GM18861 (cell line): ENCODE measurements around the gene GPR63.

Experiments
- ATAC-seq: cut with Tn5 transposase; IDR thresholded peaks from one replicate; pipeline ENCODE4 v1.9.1; 2021; ENCODE audit not compliant: unreplicated experiment

The GPR63 gene

GRCh38 chr6:96837081-96837971, at the start of gene GPR63:
GPR63 (minus strand) TSS chr6:96837477; CDS start chr6:96799731, 37,746 bp downstream.
- peak; percentile 82 for ATAC-seq

DNA sequence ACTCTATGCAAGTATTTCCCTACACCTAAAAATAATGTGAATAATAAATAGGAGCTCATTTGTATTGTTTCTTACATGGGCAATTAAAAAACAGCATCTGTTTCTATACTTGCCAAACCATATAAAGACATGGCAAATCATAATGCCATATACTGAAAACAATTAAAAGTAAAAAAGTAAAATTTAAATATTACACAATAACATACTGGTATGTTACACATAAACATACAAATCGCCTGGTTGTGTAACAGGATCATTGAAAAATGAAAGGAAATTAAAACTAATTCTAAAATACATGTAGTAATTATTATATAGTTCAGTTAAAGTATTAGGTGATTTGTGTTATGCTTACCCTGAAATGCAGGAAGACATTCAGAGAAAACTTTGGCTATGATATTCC, 49.2 kb upstream of the GPR63 start:
- ATAC-seq = no peak

GRCh38 chr6:96885187-96885631, 47.9 kb upstream of the GPR63 start:
- ATAC-seq = peak; percentile 74

DNA sequence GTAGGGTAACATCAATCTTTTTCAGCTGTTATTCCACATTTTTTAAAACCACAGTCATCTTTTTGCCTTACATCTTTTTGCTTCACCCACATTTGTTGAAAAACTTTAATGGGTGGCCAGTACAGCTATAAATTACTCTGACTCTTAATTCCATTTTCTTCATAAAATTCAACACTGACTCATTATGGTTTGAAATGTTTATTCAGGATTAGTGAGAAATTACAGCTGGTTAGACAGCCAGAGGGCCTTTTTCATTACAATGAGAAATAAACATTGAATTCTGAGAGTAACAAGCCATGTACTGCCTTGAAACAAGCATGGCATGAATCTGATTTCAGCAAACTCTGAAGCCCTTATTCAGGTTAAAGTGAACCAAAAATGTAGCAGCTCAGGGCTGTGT, 40.9 kb upstream of the GPR63 start:
- no peak for ATAC-seq

- ATAC-seq = no peak
Observed at GRCh38 chr6:96876886-96877545, 39.7 kb upstream of the GPR63 start.

DNA sequence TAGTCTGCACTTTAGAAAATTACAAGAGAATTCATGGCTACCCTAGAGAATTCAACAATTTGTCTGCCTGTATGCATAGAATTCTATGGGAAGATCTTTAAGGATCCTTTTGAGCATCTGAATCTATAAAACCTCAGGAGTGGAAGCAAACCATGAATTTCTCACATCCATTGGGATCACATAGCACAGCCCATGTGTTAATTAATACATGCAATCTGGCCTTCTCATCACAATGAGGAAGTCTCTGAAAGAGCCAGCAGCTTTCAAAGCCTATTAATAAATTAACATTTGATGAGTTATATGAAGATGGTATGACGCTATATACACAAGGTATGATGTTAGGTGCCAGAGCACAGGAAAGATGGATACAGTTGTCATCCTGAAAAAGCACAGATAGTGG, 35.7 kb upstream of the GPR63 start:
- no peak for ATAC-seq

DNA sequence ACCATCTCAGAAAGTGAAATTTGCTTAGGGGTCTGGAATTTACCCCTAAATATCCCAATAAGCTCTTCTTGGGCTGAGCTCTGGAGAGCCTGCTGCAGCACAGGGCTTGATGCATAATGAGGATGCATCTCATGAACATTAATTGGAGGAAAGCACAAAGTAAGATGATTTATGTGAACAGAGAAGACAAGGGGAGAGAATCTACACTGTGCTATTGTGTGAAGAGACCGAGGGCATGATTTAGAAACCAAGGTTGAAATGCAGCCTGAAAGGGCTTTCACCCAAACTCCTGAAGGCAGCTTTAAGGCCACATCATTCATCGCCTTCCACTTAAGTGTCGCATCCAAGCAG, 27.8 kb upstream of the GPR63 start:
- no peak for ATAC-seq

DNA sequence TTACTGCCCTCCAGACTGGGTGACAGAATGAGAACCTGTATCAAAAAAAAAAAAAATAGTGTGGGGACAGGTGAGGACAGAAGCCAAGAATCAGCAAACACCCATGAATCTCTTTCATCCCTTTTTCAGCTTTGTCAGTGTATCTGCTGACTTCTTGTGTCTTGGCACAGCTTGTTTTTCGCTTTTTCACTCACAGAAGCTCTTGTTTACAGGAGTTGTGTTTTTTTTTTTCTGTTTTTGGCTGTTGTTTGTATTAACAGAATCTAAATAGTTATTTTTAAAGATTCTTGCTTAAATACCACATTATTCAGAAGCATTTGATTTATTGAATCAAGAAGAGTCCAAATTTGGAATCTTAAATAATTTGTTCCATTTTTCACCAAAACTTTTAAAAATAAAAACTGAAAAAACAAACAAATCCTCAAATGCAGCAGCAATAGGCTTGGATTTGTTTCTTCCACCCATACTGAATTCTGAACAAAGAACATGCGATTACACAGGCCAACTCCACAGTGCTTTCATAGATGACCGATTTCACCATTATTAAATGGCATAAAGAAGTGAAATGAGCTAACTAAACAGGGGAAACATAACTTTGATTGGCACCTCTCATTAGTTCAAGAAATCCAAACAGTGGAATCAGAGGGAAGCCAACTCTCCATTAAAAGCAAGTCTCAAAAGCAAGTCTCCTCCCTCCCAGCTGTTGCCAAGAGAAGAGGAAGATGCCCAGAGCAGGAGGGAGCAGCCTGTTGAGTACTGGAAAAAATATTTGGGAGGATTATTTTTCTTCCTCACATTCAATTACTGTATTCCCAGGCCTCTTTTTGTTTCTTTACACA, 27.2 kb upstream of the GPR63 start:
- ATAC-seq = no peak

- ATAC-seq = no peak
Observed at GRCh38 chr6:96862560-96862959, 25.3 kb upstream of the GPR63 start.

DNA sequence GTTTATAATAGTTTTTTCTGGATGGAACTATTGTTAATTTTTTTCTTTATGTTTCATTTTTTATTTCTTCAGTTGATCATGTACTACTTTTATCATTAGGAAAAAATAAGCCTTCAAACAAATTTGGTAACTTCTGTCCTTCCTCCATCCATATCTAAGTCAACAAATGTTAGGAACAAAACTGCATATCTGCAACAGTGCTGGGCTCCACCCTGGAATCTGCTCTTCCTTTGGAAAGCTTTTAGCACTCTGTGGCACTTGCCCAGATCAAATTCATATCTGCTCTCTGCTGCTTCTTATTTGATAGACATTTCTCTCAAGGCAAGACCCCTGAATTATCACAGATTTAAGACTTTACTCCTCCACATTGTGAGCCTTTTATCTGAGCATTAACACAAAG, 24.3 kb upstream of the GPR63 start:
- ATAC-seq = no peak

DNA sequence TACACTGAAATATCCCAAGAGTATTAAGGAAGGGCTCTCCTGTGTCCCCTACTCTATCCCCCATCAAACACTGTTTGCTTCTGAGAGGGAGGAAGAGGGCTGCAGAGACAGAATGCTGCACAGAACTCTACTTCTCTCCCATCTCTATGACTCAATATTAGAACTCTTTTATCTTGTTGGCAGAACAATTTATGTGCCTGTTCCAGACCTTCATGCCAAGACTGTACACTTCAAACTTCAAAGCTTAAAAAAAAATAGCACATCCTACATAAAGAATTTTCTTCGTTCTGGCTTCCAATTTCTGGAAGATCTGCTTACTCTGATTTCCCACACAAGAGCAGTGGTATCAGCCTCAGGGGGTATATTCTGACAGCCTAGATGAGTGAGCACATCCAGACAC, 19.6 kb upstream of the GPR63 start:
- ATAC-seq = no peak

DNA sequence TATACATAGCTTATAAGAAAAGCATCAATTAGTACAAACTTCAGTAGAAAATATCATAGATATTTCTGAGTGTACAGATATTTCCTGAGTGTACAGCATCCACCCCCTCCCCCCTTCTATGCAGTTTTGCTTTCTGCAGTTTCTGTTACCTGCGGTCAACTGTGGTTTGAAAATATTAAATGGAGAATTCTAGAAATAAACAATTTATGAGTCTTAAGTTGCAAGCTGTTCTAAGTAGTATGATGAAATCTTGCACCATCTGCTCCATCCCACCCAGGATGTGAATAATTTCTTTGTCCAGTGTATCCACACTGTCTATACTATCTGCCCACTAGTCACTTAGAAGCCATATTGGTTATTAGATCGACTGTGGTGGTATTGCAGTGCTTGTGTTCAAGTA, 15.8 kb upstream of the GPR63 start:
- no peak for ATAC-seq

GRCh38 chr6:96852605-96853004, 15.3 kb upstream of the GPR63 start:
- ATAC-seq = no peak

GRCh38 chr6:96851858-96852257, 14.6 kb upstream of the GPR63 start:
- ATAC-seq = no peak

DNA sequence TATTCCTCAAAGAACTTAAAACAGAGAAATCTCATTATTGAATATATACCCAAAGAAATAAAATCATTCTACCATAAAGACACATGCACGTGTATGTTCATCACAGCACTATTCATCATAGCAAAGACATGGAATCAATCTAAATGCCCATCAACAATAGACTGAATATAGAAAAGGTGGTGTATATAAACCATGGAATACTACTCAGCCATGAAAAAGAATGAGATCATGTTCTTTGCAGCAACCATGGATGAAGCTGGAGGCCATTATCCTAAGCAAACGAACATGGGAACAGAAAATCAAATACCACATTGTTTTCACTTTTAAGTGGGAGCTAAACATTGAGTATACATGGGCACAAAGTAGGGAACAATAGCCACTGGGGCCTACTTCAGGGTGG, 12.3 kb upstream of the GPR63 start:
- ATAC-seq = no peak

- ATAC-seq = peak; percentile 94
Observed at GRCh38 chr6:96844530-96844929, 7.3 kb upstream of the GPR63 start.

DNA sequence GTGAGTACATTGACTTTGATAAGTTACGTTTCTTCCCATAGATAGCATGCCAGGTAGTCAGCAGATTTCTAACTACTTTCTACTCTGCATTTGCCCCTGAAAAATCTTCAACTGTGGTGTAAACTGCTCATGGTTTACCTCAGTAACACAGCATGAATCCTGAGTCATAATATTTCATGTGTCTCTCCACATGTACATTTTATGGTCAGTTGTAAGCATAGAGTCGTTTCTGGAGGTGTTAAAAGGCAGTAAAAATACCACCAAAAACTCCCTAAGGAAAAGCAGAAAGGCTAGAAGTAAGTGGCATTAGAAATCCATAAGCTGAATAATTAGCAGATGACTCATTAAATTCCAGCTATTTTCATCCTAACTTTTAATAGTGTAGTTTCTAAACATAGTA, 4.1 kb upstream of the GPR63 start:
- ATAC-seq = no peak

DNA sequence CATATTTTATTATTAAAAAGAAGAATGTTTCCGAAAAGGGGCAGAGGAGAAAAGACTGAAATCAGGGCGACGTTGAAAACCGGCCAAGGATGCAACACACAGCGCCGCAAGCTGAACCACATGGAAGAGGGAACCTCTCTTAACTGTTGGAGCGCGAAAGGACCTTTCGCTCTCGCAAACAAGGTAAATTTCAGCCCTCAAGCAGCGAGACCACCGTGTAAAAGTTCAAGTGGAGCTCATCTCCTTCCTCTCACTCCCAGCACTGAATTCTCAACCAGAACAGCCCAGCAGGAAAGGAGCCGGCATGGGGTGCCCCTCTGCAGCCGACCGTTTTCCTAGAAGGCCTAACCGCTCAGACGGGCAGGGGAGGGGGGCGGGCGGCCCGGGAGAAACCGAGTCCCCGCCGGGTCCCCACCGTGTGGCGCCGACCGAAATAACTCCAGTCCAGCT, 621 bp downstream of the GPR63 start:
- peak; percentile 8 for ATAC-seq

DNA sequence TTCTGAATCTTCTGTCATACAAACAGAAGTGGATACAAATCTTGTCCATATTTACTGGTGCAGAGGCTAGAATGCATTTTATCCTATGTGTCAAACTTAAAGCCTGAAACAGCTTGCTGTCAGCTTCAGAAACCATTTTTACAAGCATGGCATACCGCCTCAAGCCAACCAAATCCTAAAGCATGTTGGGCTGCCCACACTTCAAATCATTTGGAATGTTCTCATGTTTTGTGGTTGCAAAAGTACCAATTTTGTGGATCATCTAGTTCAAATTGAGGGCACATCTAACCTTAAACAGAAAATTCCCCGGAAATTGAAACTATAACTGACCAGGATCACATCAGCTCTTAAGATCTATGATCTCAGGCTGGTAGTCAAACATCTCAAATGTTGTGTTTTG, 3.2 kb downstream of the GPR63 start:
- no peak for ATAC-seq

DNA sequence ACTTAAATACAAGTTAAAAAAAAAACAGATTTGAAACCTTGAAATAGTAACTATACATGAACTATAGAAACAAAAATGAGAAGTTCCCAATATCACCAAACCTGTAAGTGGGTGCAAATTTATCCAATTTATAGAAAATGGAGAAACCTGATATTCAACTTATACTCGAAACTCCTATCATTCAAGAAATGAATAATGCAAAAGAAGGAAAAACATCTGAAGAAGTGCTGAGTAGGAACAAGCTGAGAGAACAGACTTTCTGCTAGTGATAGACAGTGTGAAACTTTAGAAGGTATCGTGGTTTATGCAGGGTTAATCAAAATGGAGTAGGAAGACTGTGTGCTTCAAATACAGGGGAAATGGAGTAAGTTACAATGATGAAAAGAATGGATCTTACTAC, 4.5 kb downstream of the GPR63 start:
- no peak for ATAC-seq

DNA sequence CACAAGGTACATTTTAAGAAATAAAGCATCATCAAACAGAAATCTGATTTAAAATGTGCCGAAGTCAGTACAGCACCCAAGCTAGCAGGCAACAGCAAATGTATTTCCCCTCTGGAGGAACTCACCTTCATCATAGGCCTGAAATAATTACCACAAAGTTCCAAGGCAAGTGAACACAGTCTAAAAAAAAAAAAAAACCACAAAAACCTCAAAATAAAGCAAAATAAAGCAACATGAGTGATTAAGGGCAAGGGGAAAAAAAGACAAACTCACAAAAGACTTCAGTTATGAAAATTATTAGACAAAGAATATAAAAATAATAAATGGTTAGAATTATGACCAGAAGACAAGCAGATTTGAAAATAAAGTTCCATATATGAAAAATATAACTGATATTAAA, 10.4 kb downstream of the GPR63 start:
- no peak for ATAC-seq

DNA sequence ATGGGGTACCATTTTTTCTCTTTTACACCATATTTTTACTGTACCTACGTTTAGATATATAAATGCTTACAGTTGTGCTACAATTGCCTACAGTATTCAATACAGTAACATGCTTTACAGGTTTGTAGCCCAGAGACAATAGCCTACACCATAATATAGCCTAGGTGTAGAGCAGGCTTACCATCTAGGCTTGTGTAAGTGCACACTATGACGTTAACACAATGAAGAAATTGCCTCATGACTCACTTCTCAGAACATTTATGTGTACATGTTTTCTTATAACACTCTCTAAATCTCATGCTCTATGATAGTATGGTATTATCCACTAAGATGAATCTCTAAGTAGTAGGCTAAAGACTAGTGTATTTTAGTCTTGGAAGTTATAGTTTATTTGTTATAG, 13.5 kb downstream of the GPR63 start:
- no peak for ATAC-seq
